ENCODE results near the gene TACR2.
"Not testable (repeated sequence)": the region's sequence is repeated elsewhere in the genome, so short reads cannot be mapped to it uniquely, and the experiment has no call there.

Gene TACR2

GRCh38 chr10:69450395-69450794 is 33.7 kb upstream of the TACR2 start:
- not testable (repeated sequence) for DNase-seq (ENCODE audit: low spot score)

GRCh38 chr10:69449841-69450240 is 33.1 kb upstream of the TACR2 start:
- peak; percentile 87 for DNase-seq (ENCODE audit: low spot score)

DNA sequence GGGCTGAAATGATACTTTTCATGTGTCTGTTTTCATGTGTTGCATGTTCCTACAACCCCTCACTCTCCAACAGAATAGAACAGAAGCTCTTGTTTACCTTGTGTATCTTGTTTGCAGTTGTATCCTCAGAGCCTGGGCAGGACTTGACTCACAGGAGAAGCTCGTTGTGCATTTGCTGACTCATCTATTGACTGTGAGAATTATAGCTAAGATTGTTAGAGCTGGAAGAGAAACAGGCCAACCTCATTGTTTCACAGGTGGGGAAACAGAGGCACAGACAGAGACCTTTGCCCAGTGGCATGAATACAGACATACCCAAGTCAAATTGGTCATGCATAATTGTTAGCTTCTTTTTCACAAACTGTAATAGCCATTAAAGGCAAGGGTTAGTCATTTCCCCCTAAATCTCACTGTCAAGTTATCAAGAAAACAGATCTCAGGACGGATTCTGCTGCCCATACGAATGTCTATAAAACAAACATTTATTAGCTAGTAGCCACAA is 30.0 kb upstream of the TACR2 start:
- no peak for DNase-seq (ENCODE audit: low spot score)

- no peak for DNase-seq (ENCODE audit: low spot score)
These were observed 29.5 kb upstream of the TACR2 start for GRCh38 chr10:69446229-69446628.

DNA sequence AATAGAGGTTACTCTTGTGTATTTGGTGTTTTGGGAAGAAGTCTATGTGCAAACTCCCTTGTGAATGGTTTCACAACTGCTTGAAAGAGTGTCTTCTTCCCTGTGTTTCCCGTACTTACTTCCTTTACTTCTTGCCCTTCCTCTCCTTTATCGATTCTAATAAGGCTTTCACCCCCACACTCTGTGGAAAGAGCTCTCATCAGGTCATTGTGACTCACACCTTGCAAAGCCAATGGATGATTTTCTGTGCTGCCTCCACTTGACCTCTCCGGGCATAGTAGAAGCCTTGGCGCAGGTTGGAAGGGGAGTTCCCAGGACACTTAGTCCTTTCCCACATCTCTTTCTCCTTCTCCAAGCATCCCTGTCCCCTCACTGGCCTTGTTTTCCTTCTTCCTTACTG is 28.3 kb upstream of the TACR2 start:
- DNase-seq (ENCODE audit: low spot score), result no peak

GRCh38 chr10:69443354-69443753 is 26.6 kb upstream of the TACR2 start:
- DNase-seq (ENCODE audit: low spot score), result no peak

DNA sequence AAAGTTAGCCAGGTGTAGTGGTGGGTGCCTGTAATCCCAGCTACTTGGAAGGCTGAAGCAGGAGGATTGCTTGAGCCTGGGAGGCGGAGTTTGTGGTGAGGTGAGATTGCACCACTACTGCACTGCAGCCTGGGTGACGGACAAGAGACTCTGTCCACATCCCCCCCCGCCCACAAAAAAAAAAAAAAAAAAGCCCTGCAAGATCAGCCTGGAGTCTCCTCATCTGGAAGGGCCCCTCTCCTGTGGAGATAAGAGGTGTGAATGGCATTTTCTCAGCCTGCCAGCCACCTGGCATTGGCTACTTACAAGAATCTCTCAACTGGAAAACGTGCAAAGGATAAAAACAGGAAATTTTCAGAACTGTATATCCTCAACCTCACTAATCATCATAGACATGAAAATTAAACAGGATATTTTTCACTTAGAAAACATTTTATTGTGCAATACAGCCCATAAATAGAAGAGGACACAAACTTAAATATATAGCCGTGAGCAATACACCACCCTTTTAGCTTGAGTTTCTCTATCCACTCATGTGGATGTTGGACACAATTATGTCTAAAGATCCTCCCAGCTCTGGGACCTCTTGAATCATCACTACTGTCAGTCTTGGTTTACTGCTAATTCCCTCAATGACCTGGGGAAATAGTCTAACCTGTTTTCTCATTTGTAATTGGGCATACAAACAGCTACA is 23.2 kb upstream of the TACR2 start:
- no peak for DNase-seq (ENCODE audit: low spot score)

- DNase-seq (ENCODE audit: low spot score), result peak; percentile 55
These were observed 22.6 kb upstream of the TACR2 start for GRCh38 chr10:69439350-69439739.

- DNase-seq (ENCODE audit: low spot score), result no peak
These were observed 22.0 kb upstream of the TACR2 start for GRCh38 chr10:69438536-69439349.

DNA sequence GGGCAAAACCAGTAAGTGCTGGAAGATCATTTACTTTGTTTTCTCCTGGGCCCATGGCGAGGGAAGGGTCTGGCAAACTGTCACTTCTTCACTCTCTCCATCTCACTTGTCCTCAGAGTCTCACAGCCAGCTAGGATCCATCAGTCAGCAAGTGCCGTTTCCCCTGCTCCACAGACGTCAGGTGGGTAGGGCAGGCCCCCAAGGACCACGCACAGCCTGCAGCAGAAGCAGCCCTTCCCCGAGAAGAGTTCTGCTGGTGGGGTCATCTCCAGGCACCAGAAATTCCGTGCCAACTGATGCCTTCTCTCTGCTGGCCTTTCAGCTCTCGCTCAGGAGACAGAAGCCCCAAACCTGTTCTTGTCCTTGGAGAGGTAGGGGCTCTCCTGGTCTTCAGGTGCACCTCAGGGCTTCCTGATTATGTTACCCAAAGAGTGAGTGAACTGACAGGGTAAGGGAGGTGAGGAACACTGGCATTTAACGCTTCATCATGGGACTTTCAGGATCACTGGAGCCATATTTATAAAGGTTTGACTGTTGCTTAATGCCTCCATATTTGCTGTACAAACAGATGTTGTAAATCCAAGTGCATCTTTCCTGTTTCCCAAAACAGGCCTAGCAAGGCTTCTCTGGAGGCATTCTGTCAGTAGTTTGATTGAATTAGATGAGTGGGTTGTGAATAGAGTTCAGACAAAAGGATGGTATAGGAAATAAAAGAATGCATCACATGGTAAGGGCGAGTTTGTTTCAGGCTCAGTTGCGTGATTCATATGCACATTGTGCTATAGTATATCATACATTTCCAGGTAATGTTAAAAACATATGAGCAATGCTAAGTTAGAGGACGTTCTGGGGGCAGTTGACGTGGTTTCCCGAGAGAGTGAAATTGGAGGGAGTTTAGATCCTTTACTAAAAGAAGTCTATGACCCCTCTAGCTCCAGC is 20.9 kb upstream of the TACR2 start:
- no peak for DNase-seq (ENCODE audit: low spot score)

- DNase-seq (ENCODE audit: low spot score), result no peak
These were observed 19.3 kb upstream of the TACR2 start for GRCh38 chr10:69435966-69436520.

DNA sequence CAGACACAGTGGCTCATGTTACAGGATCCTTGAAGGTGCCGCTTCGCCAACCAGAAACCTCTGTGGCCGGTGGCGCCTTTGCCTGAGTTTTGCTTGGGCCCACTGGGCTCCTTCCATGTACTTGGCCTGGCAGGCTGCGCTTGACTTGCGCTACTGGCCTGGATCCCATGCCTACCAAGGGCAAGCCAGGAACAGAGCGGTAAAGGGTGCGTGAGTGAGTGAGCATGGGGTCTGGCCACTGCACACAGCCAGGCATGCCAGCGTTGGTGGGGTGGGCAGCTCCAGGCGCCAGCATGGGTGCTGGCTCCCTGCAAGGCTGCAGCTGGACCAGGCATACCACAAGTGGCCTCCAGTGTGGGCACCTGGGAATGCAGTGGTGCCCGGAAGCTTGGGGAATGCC is 18.2 kb upstream of the TACR2 start:
- DNase-seq (ENCODE audit: low spot score), result no peak

- DNase-seq (ENCODE audit: low spot score), result no peak
These were observed 17.5 kb upstream of the TACR2 start for GRCh38 chr10:69434169-69434568.

GRCh38 chr10:69428165-69428564 is 11.4 kb upstream of the TACR2 start:
- no peak for DNase-seq (ENCODE audit: low spot score)

DNA sequence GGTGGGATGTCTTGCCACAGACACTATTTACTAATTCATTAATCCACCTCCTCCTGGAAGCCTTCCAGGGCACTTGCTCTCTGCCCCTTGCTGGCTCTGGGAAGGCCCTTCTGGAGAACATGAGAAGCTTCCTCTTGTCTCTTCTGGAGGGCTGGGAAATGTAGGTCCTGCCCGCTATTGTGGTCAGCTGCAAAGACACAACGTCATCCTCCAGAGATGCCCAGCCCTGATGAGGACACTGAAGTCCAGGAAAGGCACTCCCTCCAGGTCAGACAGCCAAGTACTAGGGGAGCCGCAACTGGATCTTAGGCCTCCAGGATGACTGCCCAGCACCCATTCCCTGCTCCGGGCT is 9.6 kb upstream of the TACR2 start:
- DNase-seq (ENCODE audit: low spot score), result no peak

DNA sequence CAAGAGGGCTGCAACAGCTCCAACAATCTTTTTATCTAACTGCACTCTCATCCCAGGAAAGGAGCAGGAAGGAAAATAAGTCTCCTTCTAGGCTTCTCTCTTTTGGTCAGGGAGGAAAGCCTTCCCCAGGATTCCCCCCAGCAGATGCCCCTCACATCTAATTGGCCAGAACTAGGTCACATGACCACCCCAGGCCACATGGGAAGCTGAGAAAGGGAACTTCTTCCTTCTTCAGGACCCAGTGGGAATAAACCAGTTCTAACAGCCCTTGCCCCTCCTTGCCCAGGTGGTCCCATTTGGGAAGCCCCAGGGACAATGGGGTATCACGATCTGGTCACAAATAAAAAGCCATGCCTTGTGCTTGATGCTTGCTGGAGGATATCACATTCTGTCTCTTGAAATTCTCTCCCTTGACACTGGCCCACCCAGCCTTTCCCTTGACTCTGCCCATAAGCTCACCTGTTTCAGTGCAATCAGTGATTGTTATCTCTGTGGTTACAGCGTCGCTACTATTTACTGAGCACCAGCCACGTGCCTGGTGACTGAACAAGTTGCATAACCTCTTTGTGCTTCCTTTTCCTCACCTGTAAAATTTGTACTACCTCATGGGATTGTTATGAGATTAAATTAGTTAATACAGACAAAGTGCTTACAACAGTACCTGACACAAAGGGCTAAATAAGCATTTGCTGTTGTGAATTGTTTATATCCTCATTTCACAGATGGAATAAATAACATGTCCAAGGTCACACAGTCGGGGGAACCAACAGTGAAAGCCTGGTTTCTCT is 9.0 kb upstream of the TACR2 start:
- no peak for DNase-seq (ENCODE audit: low spot score)

DNA sequence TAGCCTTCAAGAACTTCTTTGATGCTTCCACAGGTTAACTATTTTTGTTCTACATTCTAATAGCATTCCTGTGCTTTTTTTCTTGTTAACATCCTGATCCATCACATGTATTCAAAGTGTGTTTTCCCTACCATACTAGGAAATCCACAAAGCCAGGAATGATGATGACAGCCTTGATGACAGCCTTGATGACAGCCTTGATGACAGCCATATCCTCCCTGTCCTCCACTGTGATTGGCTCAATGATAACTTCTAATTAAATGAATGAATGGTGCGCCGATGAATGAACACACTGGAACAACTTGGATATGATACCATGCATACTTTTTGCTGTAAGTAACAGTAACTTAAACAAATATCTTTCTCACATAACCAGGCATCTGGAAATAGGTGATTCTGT is 8.3 kb upstream of the TACR2 start:
- DNase-seq (ENCODE audit: low spot score), result no peak

- no peak for DNase-seq (ENCODE audit: low spot score)
These were observed 6.0 kb upstream of the TACR2 start for GRCh38 chr10:69422676-69423075.

GRCh38 chr10:69421611-69422308 is 5.0 kb upstream of the TACR2 start:
- DNase-seq (ENCODE audit: low spot score), result no peak

DNA sequence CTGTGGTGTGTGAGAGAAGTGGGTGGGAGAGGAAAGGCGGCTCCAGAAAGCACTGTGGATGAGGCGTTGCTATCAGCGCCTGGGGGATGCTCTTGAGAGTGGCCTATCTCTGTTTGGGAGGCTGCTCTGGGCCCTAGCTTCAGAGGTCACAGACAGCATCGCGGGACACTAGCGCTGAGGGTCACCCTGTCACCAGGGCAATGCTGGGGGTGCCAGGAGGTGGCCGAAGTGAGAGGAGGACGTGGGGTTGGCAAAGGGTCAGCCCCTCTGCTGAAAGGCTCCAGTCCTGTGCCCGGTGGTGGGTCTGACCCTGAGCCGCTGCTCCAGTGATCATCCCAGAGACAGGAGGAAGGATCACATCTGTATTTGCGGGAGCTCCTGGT is 3.0 kb upstream of the TACR2 start:
- no peak for DNase-seq (ENCODE audit: low spot score)

All from Ammon's horn (tissue), 1 donor.